Erythroblast (primary cell): ENCODE data around the gene GTF2H1.

ENCODE experiments used
- GATA1 ChIP-seq: IDR thresholded peaks from 2 replicates; pipeline ENCODE4 v1.6.1; 2011; ENCODE audit warnings: low read depth, mild to moderate bottlenecking, control low read depth, low read length, moderate library complexity
- POLR2A ChIP-seq: IDR thresholded peaks from 2 replicates; pipeline ENCODE4 v1.6.1; 2011; ENCODE audit warnings: mild to moderate bottlenecking, low read length

- TF ChIP-seq POLR2A (no peak), GATA1 (no peak)
Measured at GRCh38 chr11:18347471-18348125, 25.2 kb downstream of the GTF2H1 start.
